Mesendoderm (in vitro differentiated cells): ENCODE results near the gene ATP1A2.
A peak's percentile ranks its signal among the peaks of the same experiment; 100 is the strongest.

ENCODE experiments used
- DNase-seq: peaks from one replicate; pipeline ENCODE4 v3.0.0; 2013
- H2AK5ac ChIP-seq: 2 replicates; pipeline ENCODE4 v1.6.1; 2013; ENCODE audit warnings: low read length, inconsistent platforms
- H2BK120ac ChIP-seq: 2 replicates; pipeline ENCODE4 v1.6.1; 2013; ENCODE audit warnings: low read depth, mild to moderate bottlenecking, low read length, moderate library complexity, mixed read lengths
- H2BK15ac ChIP-seq: replicated peaks from 2 replicates; pipeline ENCODE4 v1.6.1; 2013; ENCODE audit warnings: low read depth, mild to moderate bottlenecking, moderate library complexity
- H2BK5ac ChIP-seq: 2 replicates; pipeline ENCODE4 v1.6.1; 2013; ENCODE audit warnings: low read length, inconsistent platforms
- H3K18ac ChIP-seq: 2 replicates; pipeline ENCODE4 v1.6.1; 2013; ENCODE audit warnings: mild to moderate bottlenecking, low read length, mixed read lengths
- H3K23ac ChIP-seq: one replicate; pipeline ENCODE4 v1.6.1; 2013; ENCODE audit warnings: low read length
- H3K27ac ChIP-seq: 2 replicates; pipeline ENCODE4 v1.5.1; 2013; ENCODE audit warnings: low read depth, mild to moderate bottlenecking, inconsistent platforms, low read length, moderate library complexity
- H3K27me3 ChIP-seq: 2 replicates; pipeline ENCODE4 v1.6.1; 2013; ENCODE audit warnings: low read length, control low read depth, mild to moderate bottlenecking, inconsistent platforms; ENCODE audit not compliant: insufficient read depth, poor library complexity
- H3K36me3 ChIP-seq: 2 replicates; pipeline ENCODE4 v1.6.1; 2013; ENCODE audit warnings: low read length, inconsistent platforms; ENCODE audit not compliant: control insufficient read depth, insufficient read depth
- H3K4ac ChIP-seq: one replicate; pipeline ENCODE4 v1.6.1; 2013; ENCODE audit warnings: low read depth, mild to moderate bottlenecking, low read length, moderate library complexity
- H3K4me1 ChIP-seq: 2 replicates; pipeline ENCODE4 v1.6.1; 2013; ENCODE audit warnings: low read depth, low read length, inconsistent platforms; ENCODE audit not compliant: control insufficient read depth
- H3K4me2 ChIP-seq: 2 replicates; pipeline ENCODE4 v1.6.1; 2013; ENCODE audit warnings: low read length
- H3K4me3 ChIP-seq: 2 replicates; pipeline ENCODE4 v1.5.1; 2013; ENCODE audit warnings: mild to moderate bottlenecking, low read length
- H3K56ac ChIP-seq: one replicate; pipeline ENCODE4 v1.6.1; 2013; ENCODE audit warnings: low read length
- H3K79me1 ChIP-seq: 2 replicates; pipeline ENCODE4 v1.6.1; 2013; ENCODE audit warnings: low read length, inconsistent platforms
- H3K79me2 ChIP-seq: 2 replicates; pipeline ENCODE4 v1.6.1; 2013; ENCODE audit warnings: mild to moderate bottlenecking, low read length; ENCODE audit not compliant: control insufficient read depth, insufficient read depth
- H3K9ac ChIP-seq: 2 replicates; pipeline ENCODE4 v1.6.1; 2013; ENCODE audit warnings: low read length, inconsistent platforms
- H4K5ac ChIP-seq: one replicate; pipeline ENCODE4 v1.6.1; 2013; ENCODE audit warnings: low read length
- H4K8ac ChIP-seq: one replicate; pipeline ENCODE4 v1.6.1; 2013; ENCODE audit warnings: low read depth, mild to moderate bottlenecking, control low read depth, low read length, moderate library complexity
- WGBS: extraction: QIAGEN DNeasy Blood & Tissue Kit; methylation state at CpG from one replicate; pipeline ENCODE4 v1.1.7; 2013; ENCODE audit warnings: low lambda C conversion rate, missing lambda C conversion rate; ENCODE audit not compliant: insufficient coverage; ENCODE audit errors: extremely low coverage; 5-methylcytosine and 5-hydroxymethylcytosine counted together

The ATP1A2 gene

DNA sequence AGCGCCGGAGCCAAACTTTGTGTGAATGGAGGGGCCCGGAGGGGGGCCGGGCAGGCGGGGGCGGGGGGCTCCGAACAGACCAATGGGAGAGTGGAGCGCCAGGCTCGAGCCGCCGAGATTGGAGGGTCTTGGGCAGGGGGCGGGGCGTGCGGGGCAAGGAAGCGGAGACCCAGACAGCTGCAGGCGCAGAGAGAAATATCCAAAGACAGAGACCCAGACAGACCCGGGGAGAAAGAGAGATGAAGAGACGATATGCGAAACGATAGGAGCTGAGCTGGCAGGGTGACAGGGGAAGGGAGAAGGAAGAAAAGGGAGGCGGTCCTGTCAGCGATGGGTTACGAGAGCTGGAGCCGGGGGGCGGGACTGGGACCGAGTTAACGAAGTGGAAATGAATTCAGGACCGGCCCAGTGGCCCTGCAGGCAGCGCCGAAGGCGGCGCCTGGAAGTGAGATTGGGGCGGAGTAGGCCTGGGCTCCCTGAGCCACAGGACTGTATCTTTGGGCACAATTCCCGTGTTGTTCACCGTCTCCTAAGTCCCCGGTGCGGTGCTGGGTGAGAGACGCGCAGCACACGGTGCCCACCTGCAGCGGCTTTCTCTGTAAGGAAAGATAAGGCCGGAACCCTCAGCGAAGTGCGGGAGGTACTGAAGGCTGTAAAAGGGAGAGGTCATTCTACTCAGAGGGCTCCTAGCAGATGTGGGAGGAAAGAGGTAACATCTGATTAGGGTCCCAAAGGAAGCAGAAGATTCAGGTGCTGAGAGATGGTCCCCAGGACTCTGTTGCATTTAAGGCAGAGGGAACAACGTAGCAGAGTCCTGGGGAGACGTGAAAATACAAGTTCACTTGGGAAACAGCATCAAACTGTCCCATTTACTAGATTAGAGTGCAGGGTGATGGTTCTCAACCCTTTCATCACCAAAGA is 45.1 kb upstream of the ATP1A2 start:
- H3K4me2 ChIP-seq: peak overlapping the region; percentile 90
- H2BK120ac ChIP-seq: no peak overlapping the region
- H2BK15ac ChIP-seq: no peak overlapping the region
- no peak overlapping the region for H3K4ac ChIP-seq
- no peaks in the 10 kb centered on the region for H3K27me3 ChIP-seq
- no peaks in the 10 kb centered on the region for H3K36me3 ChIP-seq
- H3K23ac ChIP-seq: no peak overlapping the region
- H3K56ac ChIP-seq: peak overlapping the region; percentile 67
- H2BK5ac ChIP-seq: no peak overlapping the region
- WGBS: no CpG with 5 or more reads among the region's 46 CpGs
- H3K4me1 ChIP-seq: peaks cover 5% of the 10 kb centered on the region
- H2AK5ac ChIP-seq: no peak overlapping the region
- H3K79me1 ChIP-seq: no peaks in the 10 kb centered on the region
- peak overlapping the region; percentile 60 for H3K9ac ChIP-seq
- peak; percentile 91 for DNase-seq
- H3K4me3 ChIP-seq: peak overlapping the region; percentile 61
- H3K27ac ChIP-seq: no peak overlapping the region
- no peak overlapping the region for H4K8ac ChIP-seq
- H3K79me2 ChIP-seq: no peaks in the 10 kb centered on the region
- no peak overlapping the region for H4K5ac ChIP-seq
- H3K18ac ChIP-seq: peak overlapping the region; percentile 4

DNA sequence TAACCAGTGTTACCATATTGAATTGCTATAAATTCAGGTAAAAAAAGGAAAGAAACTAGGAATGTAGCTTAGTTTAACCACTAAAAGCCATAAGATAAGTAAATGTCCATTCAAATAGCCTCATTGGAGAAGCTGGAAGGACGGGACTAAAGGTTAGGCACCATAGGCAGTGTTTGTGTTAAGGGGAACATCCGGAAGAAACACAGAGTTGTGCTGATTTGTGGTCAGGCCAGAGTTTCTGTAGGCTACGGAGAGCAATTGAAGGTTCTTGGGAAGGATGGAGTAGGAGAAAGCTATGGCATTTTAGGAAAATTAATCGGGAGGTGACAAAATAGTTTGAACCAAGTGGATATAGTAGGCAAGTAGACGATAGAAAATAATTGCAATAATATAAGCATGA is 44.3 kb upstream of the ATP1A2 start:
- no peak for DNase-seq
- H2BK5ac ChIP-seq: no peak overlapping the region
- no peak overlapping the region for H3K23ac ChIP-seq
- H3K36me3 ChIP-seq: no peaks in the 10 kb centered on the region
- no peak overlapping the region for H2AK5ac ChIP-seq
- H3K4me2 ChIP-seq: no peak overlapping the region
- H4K5ac ChIP-seq: no peak overlapping the region
- no peak overlapping the region for H3K18ac ChIP-seq
- H3K27ac ChIP-seq: no peak overlapping the region
- H2BK120ac ChIP-seq: no peak overlapping the region
- H3K56ac ChIP-seq: no peak overlapping the region
- H4K8ac ChIP-seq: no peak overlapping the region
- H3K27me3 ChIP-seq: no peaks in the 10 kb centered on the region
- no peaks in the 10 kb centered on the region for H3K79me2 ChIP-seq
- no peak overlapping the region for H3K4ac ChIP-seq
- WGBS: no CpG with 5 or more reads among the region's 5 CpGs
- no peak overlapping the region for H2BK15ac ChIP-seq
- peaks cover 5% of the 10 kb centered on the region for H3K4me1 ChIP-seq
- H3K4me3 ChIP-seq: no peak overlapping the region
- H3K9ac ChIP-seq: no peak overlapping the region
- H3K79me1 ChIP-seq: no peaks in the 10 kb centered on the region

GRCh38 chr1:160074865-160075264 is 40.7 kb upstream of the ATP1A2 start:
- no peaks in the 10 kb centered on the region for H3K36me3 ChIP-seq
- H2BK15ac ChIP-seq: no peak overlapping the region
- H3K79me1 ChIP-seq: no peaks in the 10 kb centered on the region
- H3K4me3 ChIP-seq: no peak overlapping the region
- H2BK120ac ChIP-seq: no peak overlapping the region
- H3K56ac ChIP-seq: no peak overlapping the region
- H4K5ac ChIP-seq: no peak overlapping the region
- no peak overlapping the region for H4K8ac ChIP-seq
- H3K27me3 ChIP-seq: no peaks in the 10 kb centered on the region
- H3K4ac ChIP-seq: no peak overlapping the region
- H2AK5ac ChIP-seq: no peak overlapping the region
- no peak overlapping the region for H3K27ac ChIP-seq
- no peak overlapping the region for H3K23ac ChIP-seq
- no peak overlapping the region for H3K18ac ChIP-seq
- no peak overlapping the region for H2BK5ac ChIP-seq
- H3K9ac ChIP-seq: no peak overlapping the region
- H3K4me1 ChIP-seq: no peaks in the 10 kb centered on the region
- no CpG with 5 or more reads among the region's 4 CpGs for WGBS
- no peak for DNase-seq
- no peaks in the 10 kb centered on the region for H3K79me2 ChIP-seq
- H3K4me2 ChIP-seq: no peak overlapping the region

GRCh38 chr1:160075836-160076235 is 39.7 kb upstream of the ATP1A2 start:
- Histone ChIP-seq H3K27ac (no peak overlapping the region), H3K18ac (no peak overlapping the region), H3K23ac (no peak overlapping the region), H3K4me1 (no peaks in the 10 kb centered on the region), H3K27me3 (peaks cover 1% of the 10 kb centered on the region), H3K56ac (no peak overlapping the region), H3K4me3 (no peak overlapping the region), H3K36me3 (no peaks in the 10 kb centered on the region), H2BK120ac (no peak overlapping the region), H4K5ac (no peak overlapping the region), H3K4me2 (no peak overlapping the region), H2AK5ac (no peak overlapping the region), H2BK15ac (no peak overlapping the region), H2BK5ac (no peak overlapping the region), H3K79me2 (no peaks in the 10 kb centered on the region), H3K4ac (no peak overlapping the region), H3K9ac (no peak overlapping the region), H4K8ac (no peak overlapping the region), H3K79me1 (no peaks in the 10 kb centered on the region)
- no CpG with 5 or more reads among the region's 2 CpGs for WGBS
- no peak for DNase-seq

GRCh38 chr1:160076295-160076694 is 39.3 kb upstream of the ATP1A2 start:
- no peaks in the 10 kb centered on the region for H3K79me2 ChIP-seq
- no peak overlapping the region for H3K23ac ChIP-seq
- H3K4me2 ChIP-seq: no peak overlapping the region
- no peaks in the 10 kb centered on the region for H3K36me3 ChIP-seq
- H3K4me1 ChIP-seq: no peaks in the 10 kb centered on the region
- H3K27me3 ChIP-seq: peaks cover 2% of the 10 kb centered on the region
- no peak overlapping the region for H2BK120ac ChIP-seq
- no peak overlapping the region for H2BK5ac ChIP-seq
- no peak overlapping the region for H3K18ac ChIP-seq
- no CpG with 5 or more reads among the region's 3 CpGs for WGBS
- no peak overlapping the region for H3K9ac ChIP-seq
- no peak overlapping the region for H2AK5ac ChIP-seq
- no peak overlapping the region for H3K4ac ChIP-seq
- H2BK15ac ChIP-seq: no peak overlapping the region
- no peak overlapping the region for H4K8ac ChIP-seq
- DNase-seq: no peak
- no peak overlapping the region for H3K27ac ChIP-seq
- no peak overlapping the region for H4K5ac ChIP-seq
- H3K4me3 ChIP-seq: no peak overlapping the region
- H3K56ac ChIP-seq: no peak overlapping the region
- no peaks in the 10 kb centered on the region for H3K79me1 ChIP-seq

- no peaks in the 10 kb centered on the region for H3K36me3 ChIP-seq
- no peaks in the 10 kb centered on the region for H3K79me2 ChIP-seq
- H3K4ac ChIP-seq: no peak overlapping the region
- no peaks in the 10 kb centered on the region for H3K4me1 ChIP-seq
- H3K4me3 ChIP-seq: no peak overlapping the region
- H2BK120ac ChIP-seq: no peak overlapping the region
- DNase-seq: no peak
- no peak overlapping the region for H3K4me2 ChIP-seq
- H4K5ac ChIP-seq: no peak overlapping the region
- no peak overlapping the region for H3K56ac ChIP-seq
- no peak overlapping the region for H2AK5ac ChIP-seq
- no peak overlapping the region for H3K18ac ChIP-seq
- no peak overlapping the region for H2BK15ac ChIP-seq
- no peaks in the 10 kb centered on the region for H3K79me1 ChIP-seq
- peaks cover 2% of the 10 kb centered on the region for H3K27me3 ChIP-seq
- H2BK5ac ChIP-seq: no peak overlapping the region
- H3K27ac ChIP-seq: no peak overlapping the region
- no peak overlapping the region for H4K8ac ChIP-seq
- H3K23ac ChIP-seq: no peak overlapping the region
- H3K9ac ChIP-seq: no peak overlapping the region
Observed at GRCh38 chr1:160077486-160077885, 38.1 kb upstream of the ATP1A2 start.
